BLaER1 treated with 17β-estradiol and CSF1 and Interleukin-3, amounts not matched to agents 10 nM and 100 nM (cell line): ENCODE results near the gene TMOD4.
A peak's percentile ranks its signal among the peaks of the same experiment; 100 is the strongest.

Experiments used
- H3K27ac ChIP-seq, 11 experiments: shearing (Covaris generic); formaldehyde crosslinking; 2 replicates each; pipeline ENCODE4 v1.8.1; 2022
- H3K27me3 ChIP-seq, 11 experiments: shearing (Covaris generic); formaldehyde crosslinking; 2 replicates each; pipeline ENCODE4 v1.8.1; 2022
- H3K36me3 ChIP-seq, 11 experiments: shearing (Covaris generic); formaldehyde crosslinking; 2 replicates each; pipeline ENCODE4 v1.8.1; 2022
- H3K4me1 ChIP-seq, 10 experiments: shearing (Covaris generic); formaldehyde crosslinking; 2 replicates each; pipeline ENCODE4 v1.8.1; 2022
- H3K4me2 ChIP-seq, 11 experiments: shearing (Covaris generic); formaldehyde crosslinking; 2 replicates each; pipeline ENCODE4 v1.8.1; 2022
- H3K4me3 ChIP-seq, 10 experiments: shearing (Covaris generic); formaldehyde crosslinking; 2 replicates each; pipeline ENCODE4 v1.8.1; 2022
- H3K9ac ChIP-seq, 11 experiments: shearing (Covaris generic); formaldehyde crosslinking; 2 replicates each; pipeline ENCODE4 v1.8.1; 2022
- H3K9me3 ChIP-seq, 11 experiments: shearing (Covaris generic); formaldehyde crosslinking; replicated peaks in 1 of 11; 2 replicates each; pipeline ENCODE4 v1.8.1; 2022
- H4K20me1 ChIP-seq, 11 experiments: shearing (Covaris generic); formaldehyde crosslinking; 2 replicates each; pipeline ENCODE4 v1.8.1; 2022
- Cebpa-rat ChIP-seq, 11 experiments: shearing (Covaris generic); IDR thresholded peaks; 2 replicates each; pipeline ENCODE4 v1.8.1; 2022

Gene TMOD4

DNA sequence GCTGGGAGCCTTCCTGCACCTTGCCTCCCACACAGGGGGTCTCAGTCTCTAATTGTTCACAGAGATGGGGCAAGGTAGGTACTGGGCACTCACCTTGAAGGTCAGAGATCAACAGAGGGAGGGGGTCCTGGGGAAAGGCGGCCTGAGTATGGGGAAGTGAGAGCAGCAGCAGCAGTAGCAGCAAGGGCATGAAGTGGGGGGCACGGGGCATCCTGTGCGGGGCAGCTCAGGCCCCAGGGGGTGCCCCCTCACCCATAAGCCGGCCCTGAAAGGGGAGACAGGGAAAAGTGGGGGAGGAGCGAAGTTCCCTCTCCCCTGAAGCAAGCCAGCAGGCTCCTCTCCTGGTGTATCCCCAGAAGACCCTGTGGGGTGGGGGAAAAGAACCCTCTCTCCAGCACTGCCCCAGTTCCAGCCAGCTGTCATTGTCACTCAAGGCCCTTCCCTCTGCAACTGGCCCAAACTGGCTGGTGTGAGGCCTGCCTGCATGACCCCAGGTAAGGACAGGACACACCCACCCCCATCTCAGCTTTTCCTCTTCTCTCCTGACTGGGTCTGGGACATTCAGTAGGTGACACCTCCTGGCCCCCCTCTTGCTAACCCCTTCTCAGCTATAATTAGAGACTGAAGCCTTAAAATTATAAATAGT, 33.2 kb downstream of the TMOD4 start:
- Histone ChIP-seq H3K9me3 (no peaks in the 10 kb centered on the region), H3K4me3 (peak overlapping the region in 7 of 10 experiments; percentile 85 to 97 (median 91); a peak in 13 of 20 replicates), H4K20me1 (peaks cover 0 to 80% (median 27%) of the 10 kb centered on the region in 11 experiments; a peak in 11 of 22 replicates), H3K4me1 (peaks cover 41 to 56% (median 48%) of the 10 kb centered on the region in 10 experiments), H3K36me3 (peaks cover 17 to 52% (median 49%) of the 10 kb centered on the region in 11 experiments; a peak in 21 of 22 replicates), H3K27ac (peak overlapping the region in 9 of 11 experiments; percentile 65 to 83 (median 80); a peak in 16 of 22 replicates), H3K4me2 (peak overlapping the region; percentile 91 to 99 (median 97)), H3K9ac (peak overlapping the region; percentile 49 to 91 (median 85); a peak in 18 of 22 replicates), H3K27me3 (no peaks in the 10 kb centered on the region)
- no peak for TF ChIP-seq Cebpa-rat (IDR thresholded peaks at IDR 0.05)

DNA sequence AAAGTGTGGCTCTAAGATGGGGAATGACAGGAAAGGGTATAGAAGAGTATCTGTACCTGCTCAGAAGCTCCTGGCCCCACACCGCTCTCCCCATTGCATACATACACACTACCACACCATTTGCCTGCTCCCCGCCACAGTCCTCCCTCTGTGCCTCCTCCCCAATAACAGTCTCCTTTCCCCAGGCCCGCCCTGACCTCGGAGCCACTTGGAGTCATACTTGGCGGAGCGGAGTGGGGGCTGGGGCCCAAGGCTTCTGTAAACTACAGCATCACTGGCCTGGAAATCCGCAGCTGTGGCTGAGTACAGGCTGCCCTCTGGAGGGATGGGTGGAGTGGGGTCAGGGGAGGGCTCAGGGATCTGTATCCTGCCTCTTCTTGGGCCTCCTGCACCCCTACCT, 38.0 kb downstream of the TMOD4 start:
- Histone ChIP-seq H3K9ac (no peak overlapping the region), H3K4me3 (no peak overlapping the region), H3K27ac (no peak overlapping the region), H3K4me2 (no peak overlapping the region), H4K20me1 (peaks cover 0 to 91% (median 46%) of the 10 kb centered on the region in 11 experiments; a peak in 15 of 22 replicates), H3K36me3 (peaks cover 50 to 100% (median 96%) of the 10 kb centered on the region in 11 experiments), H3K4me1 (peaks cover 6 to 22% (median 18%) of the 10 kb centered on the region in 10 experiments), H3K9me3 (no peaks in the 10 kb centered on the region), H3K27me3 (no peaks in the 10 kb centered on the region)
- no peak for TF ChIP-seq Cebpa-rat (IDR thresholded peaks at IDR 0.05)

DNA sequence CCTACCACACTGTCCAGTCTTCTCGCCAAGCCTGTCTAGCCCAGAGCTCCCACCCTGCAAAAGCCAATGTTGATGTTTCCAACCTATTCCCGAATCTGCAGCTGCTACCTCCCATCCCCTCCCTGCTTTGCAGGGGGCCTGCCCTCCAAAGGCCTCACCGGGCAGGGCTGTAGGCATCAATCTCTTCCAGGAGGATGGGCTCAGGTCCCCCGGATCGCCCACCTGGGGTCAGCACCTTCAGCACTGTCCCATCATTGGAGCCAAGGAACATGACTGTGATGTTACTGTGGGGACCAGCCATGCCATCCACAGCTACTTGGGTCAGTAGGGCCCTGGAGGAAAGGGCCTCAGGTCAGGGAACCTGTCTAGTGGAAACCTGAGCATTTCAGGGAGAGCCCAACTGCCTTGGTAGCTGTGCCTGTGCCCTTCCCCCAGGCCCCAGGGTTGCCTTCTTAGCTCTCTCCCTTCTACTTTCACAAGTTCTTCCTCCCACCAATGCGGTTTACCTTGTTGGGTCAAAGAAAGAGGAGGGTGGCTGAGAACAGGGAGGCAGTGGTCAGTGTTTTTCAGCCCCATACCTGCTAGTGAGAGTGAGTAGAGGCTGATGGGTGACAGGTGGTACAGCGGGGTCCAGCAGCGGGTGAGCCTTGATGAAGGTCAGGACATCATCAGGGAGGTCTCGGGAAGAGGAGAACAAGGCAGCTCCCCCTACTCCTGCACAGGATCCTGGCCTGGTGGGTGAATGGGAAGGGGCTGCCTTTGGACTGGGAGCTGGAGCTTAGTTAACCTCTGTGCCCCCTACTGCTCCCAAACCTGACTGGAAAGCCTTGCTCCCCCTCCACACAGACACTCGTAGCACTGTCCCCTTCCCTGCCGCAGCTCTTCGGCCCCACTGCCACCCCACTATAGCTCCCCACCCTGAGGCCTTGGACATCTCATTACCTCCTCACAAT, 40.1 kb downstream of the TMOD4 start:
- no peak for TF ChIP-seq Cebpa-rat (IDR thresholded peaks at IDR 0.05)
- H3K4me1 ChIP-seq: peaks cover 0 to 18% (median 6%) of the 10 kb centered on the region in 10 experiments; a peak in 6 of 20 replicates
- H3K4me2 ChIP-seq: no peak overlapping the region
- H3K36me3 ChIP-seq: peaks cover 50 to 99% (median 91%) of the 10 kb centered on the region in 11 experiments
- H3K4me3 ChIP-seq: no peak overlapping the region
- H3K27me3 ChIP-seq: peaks cover 0 to 11% (median 0%) of the 10 kb centered on the region in 11 experiments; a peak in 4 of 22 replicates
- H4K20me1 ChIP-seq: peaks cover 0 to 88% (median 55%) of the 10 kb centered on the region in 11 experiments; a peak in 14 of 22 replicates
- H3K9me3 ChIP-seq: no peaks in the 10 kb centered on the region
- no peak overlapping the region for H3K27ac ChIP-seq
- H3K9ac ChIP-seq: peak overlapping the region in 3 of 11 experiments; percentile 1 to 18 (median 11); a peak in 3 of 22 replicates

DNA sequence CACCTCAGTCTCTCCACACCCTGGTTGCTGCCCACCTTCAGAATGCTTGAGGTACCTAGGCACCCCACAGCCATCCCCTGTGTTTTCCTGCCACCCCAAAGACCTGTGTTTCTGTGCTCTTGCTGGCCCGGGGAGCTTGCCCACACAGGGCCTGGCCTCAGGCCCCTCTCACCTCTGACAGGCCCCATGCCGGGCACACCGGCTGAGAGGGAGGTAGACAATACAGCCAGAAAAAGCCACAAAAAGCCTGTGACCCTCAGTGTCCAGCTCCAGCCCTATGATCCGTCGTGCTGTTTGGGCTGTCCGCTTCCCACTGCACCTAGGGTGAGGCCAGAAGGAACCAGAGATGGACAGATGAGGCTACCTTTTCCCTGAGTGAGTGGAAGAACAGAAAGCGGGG, 40.8 kb downstream of the TMOD4 start:
- peaks cover 0 to 81% (median 49%) of the 10 kb centered on the region in 11 experiments; a peak in 14 of 22 replicates for H4K20me1 ChIP-seq
- H3K9me3 ChIP-seq: no peaks in the 10 kb centered on the region
- peak overlapping the region in 3 of 11 experiments; percentile 1 to 33 (median 11); a peak in 3 of 22 replicates for H3K9ac ChIP-seq
- H3K4me1 ChIP-seq: peaks cover 0 to 12% (median 4%) of the 10 kb centered on the region in 10 experiments; a peak in 6 of 20 replicates
- no peak for TF ChIP-seq Cebpa-rat (IDR thresholded peaks at IDR 0.05)
- H3K27ac ChIP-seq: no peak overlapping the region
- no peak overlapping the region for H3K4me2 ChIP-seq
- no peak overlapping the region for H3K4me3 ChIP-seq
- H3K36me3 ChIP-seq: peaks cover 50 to 94% (median 84%) of the 10 kb centered on the region in 11 experiments
- H3K27me3 ChIP-seq: peaks cover 0 to 14% (median 0%) of the 10 kb centered on the region in 11 experiments; a peak in 4 of 22 replicates

DNA sequence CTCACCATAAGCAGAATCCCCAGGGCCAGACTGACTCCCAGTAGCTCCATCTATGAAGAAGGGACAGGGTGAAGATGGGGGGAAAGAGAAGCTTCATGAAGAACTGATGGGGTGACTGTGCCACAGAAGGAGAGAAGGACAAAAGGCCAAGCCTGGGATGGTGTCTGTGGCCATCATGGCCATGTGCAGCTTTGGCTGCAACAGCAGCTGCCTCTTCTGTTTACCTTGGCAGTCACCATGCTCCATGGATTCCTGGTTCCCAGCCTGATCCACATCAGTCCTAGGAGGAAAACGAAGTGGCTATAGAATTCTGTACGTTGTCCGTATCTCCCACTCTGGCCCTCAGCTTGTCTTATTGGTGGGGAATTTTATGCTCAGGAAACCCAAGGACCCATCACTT, 41.4 kb downstream of the TMOD4 start:
- H3K4me2 ChIP-seq: no peak overlapping the region
- TF ChIP-seq Cebpa-rat (IDR thresholded peaks at IDR 0.05): no peak

DNA sequence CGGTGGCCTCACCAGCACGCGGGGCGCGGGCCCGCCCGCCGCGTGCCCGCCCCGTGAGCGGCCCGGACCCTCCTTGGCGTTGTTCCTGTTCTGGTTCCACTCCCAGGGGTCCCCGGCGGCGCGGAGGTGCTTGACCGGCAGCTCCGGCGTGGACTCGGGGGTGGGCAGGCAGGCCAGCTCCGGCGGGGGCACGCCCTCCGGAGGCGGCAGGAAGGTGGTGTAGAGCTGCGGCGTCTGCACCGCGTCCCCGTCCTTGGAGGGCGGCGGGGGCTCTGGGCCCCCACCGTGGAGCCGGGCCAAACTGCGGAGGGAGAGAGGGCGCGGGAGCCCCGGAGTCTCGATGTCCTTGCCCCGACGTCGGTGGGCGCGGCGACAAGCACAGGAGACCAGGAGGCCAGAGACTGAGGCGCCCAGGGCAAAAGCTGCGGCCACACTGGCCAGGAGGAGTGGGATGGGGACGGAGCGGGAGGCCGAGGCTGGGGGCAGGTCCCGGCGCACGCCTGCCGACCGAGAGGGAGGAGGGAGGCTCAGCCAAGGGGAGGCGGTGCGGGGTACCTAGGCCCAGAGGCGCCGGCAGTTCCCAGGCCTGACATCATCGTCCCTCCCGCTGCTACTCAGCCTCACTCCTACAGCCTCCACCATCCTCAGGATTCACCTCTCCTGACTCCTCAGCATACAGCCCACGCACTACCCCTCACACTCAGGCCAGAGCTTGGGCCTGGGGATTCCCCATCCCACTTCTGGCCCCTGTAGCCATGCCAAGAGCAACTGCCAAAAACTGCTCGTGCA, 42.6 kb downstream of the TMOD4 start:
- Histone ChIP-seq H3K27me3 (peaks cover 0 to 14% (median 0%) of the 10 kb centered on the region in 11 experiments; a peak in 4 of 22 replicates), H3K4me3 (no peak overlapping the region), H3K36me3 (peaks cover 37 to 76% (median 66%) of the 10 kb centered on the region in 11 experiments), H3K4me2 (no peak overlapping the region), H3K9ac (no peak overlapping the region), H3K9me3 (no peaks in the 10 kb centered on the region), H3K27ac (no peak overlapping the region), H3K4me1 (peaks cover 0 to 12% (median 4%) of the 10 kb centered on the region in 10 experiments; a peak in 4 of 20 replicates), H4K20me1 (peaks cover 0 to 65% (median 37%) of the 10 kb centered on the region in 11 experiments; a peak in 14 of 22 replicates)
- TF ChIP-seq Cebpa-rat (IDR thresholded peaks at IDR 0.05): no peak

More for the DNA sequence above, 41.4 kb downstream of the TMOD4 start:
- peak overlapping the region in 1 of 11 experiments; percentile 33; a peak in 2 of 22 replicates for H3K9ac ChIP-seq
- peaks cover 0 to 14% (median 0%) of the 10 kb centered on the region in 11 experiments; a peak in 4 of 22 replicates for H3K27me3 ChIP-seq
- H3K36me3 ChIP-seq: peaks cover 44 to 88% (median 78%) of the 10 kb centered on the region in 11 experiments
- H3K4me1 ChIP-seq: peaks cover 0 to 12% (median 4%) of the 10 kb centered on the region in 10 experiments; a peak in 4 of 20 replicates
- peaks cover 0 to 75% (median 43%) of the 10 kb centered on the region in 11 experiments; a peak in 14 of 22 replicates for H4K20me1 ChIP-seq
- no peaks in the 10 kb centered on the region for H3K9me3 ChIP-seq
- H3K27ac ChIP-seq: no peak overlapping the region
- H3K4me3 ChIP-seq: no peak overlapping the region

DNA sequence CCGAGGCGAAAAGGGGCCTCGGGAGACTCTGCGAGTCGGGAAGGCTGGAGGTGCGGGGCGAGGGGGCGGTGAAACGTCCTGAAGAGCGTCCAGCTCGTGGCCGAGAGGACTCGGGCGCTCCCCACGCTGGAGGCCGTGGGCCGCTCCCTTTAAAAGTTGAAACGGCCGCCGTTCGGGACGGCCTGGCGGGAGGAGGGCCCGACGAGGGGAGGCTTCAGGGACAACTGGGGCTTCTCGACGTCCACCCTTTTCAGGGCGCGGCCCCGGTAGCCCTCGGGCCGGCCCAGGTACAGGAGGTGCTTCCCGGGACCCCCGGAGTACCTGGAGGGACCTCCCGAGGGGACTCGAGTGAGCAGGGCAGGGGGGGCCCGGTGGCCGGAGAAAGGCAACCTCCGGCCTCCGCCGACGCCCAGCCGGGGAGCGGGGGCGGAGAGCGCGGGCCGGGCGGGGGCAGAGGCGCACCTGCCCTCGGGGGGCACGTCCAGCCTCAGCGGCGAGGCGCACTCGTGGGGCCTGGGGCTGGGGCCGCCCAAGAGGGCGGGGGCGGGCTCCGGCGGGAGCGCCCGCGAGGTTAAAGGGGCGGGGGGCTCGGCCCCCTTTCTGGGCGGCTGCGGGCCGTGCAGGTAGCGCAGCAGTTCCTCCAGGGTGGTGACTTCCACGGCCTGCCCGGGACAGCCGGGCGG, 43.3 kb downstream of the TMOD4 start:
- Histone ChIP-seq H3K4me1 (peaks cover 0 to 12% (median 4%) of the 10 kb centered on the region in 10 experiments; a peak in 4 of 20 replicates), H3K4me2 (no peak overlapping the region), H3K9me3 (no peaks in the 10 kb centered on the region), H4K20me1 (peaks cover 0 to 58% (median 29%) of the 10 kb centered on the region in 11 experiments; a peak in 13 of 22 replicates), H3K4me3 (no peak overlapping the region), H3K36me3 (peaks cover 32 to 69% (median 59%) of the 10 kb centered on the region in 11 experiments), H3K27ac (no peak overlapping the region), H3K9ac (no peak overlapping the region), H3K27me3 (peaks cover 0 to 14% (median 0%) of the 10 kb centered on the region in 11 experiments; a peak in 4 of 22 replicates)
- TF ChIP-seq Cebpa-rat (IDR thresholded peaks at IDR 0.05): no peak
